HUES64 (cell line): ENCODE results near the gene GAB1.
A peak's percentile ranks its signal among the peaks of the same experiment; 100 is the strongest.
"Not testable (repeated sequence)": the region's sequence is repeated elsewhere in the genome, so short reads cannot be mapped to it uniquely, and the experiment has no call there.

Experiments
- H3K27ac ChIP-seq: 2 replicates; pipeline ENCODE4 v1.7.0; 2013; ENCODE audit warnings: low read depth, low read length, inconsistent platforms
- H3K27me3 ChIP-seq: 2 replicates; pipeline ENCODE4 v1.6.1; 2013; ENCODE audit warnings: mild to moderate bottlenecking, low read length; ENCODE audit not compliant: insufficient read depth
- H3K36me3 ChIP-seq: 2 replicates; pipeline ENCODE4 v1.6.1; 2013; ENCODE audit warnings: mild to moderate bottlenecking, low read length; ENCODE audit not compliant: insufficient read depth
- H3K4me1 ChIP-seq: 2 replicates; pipeline ENCODE4 v1.6.1; 2013; ENCODE audit warnings: mild to moderate bottlenecking, low read length, moderate library complexity; ENCODE audit not compliant: insufficient read depth
- H3K4me3 ChIP-seq: 2 replicates; pipeline ENCODE4 v1.5.1; 2013; ENCODE audit warnings: mild to moderate bottlenecking, low read length, moderate library complexity
- H3K9ac ChIP-seq: 2 replicates; pipeline ENCODE4 v1.6.1; 2013; ENCODE audit warnings: mild to moderate bottlenecking, low read depth, low read length
- H3K9me3 ChIP-seq: 2 replicates; pipeline ENCODE4 v1.6.1; 2013; ENCODE audit warnings: low read depth, low read length; ENCODE audit not compliant: insufficient read depth
- WGBS: fragments of 150-250, 120-280 bp; methylation state at CpG from one replicate; pipeline ENCODE4 v1.1.7; 2013; ENCODE audit warnings: missing lambda C conversion rate; 5-methylcytosine and 5-hydroxymethylcytosine counted together

The GAB1 gene

DNA sequence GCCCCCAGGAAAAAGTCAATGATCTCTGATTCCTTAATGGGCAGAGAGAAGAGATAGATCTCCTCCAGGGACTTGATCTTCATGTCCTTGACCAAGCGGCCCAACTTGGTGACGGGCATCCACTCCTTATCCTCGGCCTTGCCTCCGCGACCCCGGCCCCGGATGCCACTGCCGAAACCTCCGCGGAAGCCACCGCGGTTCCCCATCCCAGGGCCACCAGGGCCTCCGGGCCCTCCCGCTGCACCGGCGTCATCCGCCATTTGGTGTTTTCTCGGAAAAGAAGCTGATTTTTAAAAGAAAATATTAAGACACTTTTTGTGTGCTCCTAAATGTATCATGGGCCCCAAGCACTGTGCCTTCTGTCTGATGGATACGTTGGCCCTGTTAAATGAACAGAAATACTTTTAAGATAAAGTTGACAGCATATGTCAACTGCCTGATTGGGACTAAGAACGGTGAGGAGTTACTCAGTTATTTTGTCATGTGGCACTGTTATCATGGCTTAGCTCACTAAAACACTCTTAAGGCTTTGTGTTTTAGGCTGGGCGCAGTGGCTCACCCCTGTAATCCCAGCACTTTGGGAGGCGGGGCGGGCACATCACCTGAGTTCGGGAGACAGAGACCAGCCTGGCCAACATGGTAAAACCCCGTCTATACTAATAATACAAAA lies 13.3 kb downstream of the GAB1 start:
- not testable (repeated sequence) for H3K27me3 ChIP-seq, H3K36me3 ChIP-seq, H3K27ac ChIP-seq, H3K4me3 ChIP-seq, H3K9ac ChIP-seq, H3K9me3 ChIP-seq
- 97% methylated on average over 25 of the region's 25 CpGs for WGBS
- peaks cover 37% of the 10 kb centered on the region for H3K4me1 ChIP-seq

DNA sequence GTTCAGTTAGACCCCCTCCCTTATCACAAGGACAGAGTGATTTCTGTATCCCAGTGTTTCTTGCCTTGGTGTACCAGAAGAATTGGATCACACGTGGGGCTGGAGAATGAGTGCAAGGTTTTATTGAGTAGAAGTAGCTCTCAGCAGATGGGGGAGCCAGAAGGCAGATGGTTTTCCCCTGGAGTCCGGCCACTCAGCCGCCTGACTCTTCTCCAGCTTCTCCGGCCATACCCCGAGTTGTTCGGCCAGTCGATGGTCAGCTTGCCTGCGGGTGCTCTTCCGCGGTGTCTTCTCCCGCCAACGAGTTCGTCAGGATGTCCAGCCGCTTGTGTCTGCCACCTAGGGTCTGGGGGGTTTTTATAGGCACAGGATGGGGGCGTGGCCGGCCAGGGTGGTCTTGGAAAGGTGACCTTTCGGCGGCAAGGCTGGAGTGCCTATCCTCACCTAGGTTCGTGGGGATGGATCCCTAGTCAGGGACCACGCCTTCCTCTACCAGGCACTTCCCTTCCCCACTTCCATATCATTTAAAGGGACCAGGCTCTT lies 14.5 kb downstream of the GAB1 start:
- WGBS, result 88% methylated on average over 20 of the region's 20 CpGs
- no peaks in the 10 kb centered on the region for H3K9me3 ChIP-seq
- H3K27ac ChIP-seq, result no peak overlapping the region
- peaks cover 39% of the 10 kb centered on the region for H3K4me1 ChIP-seq
- no peaks in the 10 kb centered on the region for H3K36me3 ChIP-seq
- H3K27me3 ChIP-seq, result no peaks in the 10 kb centered on the region
- no peak overlapping the region for H3K9ac ChIP-seq
- H3K4me3 ChIP-seq, result no peak overlapping the region

DNA sequence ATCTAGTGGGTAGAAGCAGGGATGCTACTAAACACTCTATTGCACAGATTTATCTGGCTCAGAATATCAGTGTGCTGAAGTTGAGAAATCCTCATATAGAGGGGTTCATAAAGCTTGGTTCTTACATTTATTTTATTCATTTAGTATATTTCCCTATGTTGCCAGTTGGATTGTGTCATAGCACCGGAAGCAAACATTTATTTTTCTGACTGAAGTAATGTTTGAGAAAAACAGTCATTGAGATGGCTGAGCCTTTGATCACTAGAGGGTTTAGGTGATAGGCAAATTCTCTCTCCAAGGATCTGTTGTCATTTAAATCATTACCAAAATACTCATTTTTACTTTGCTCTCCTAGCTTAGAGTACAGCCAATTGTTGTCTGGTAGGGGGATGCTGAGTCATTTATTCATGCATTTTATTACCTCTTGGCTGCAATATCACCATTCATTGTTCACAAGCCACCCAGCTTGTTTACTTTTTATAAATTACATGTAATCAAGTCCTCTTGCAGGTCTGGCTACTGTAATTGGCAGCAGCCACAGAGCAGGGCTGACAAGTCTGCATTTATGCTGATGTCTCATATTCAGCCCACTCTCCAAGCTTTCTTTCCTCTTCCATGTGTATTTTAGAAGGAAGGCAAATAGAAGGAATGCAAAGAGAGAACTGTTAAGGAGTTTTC lies 15.2 kb downstream of the GAB1 start:
- H3K9me3 ChIP-seq, result no peaks in the 10 kb centered on the region
- H3K9ac ChIP-seq, result no peak overlapping the region
- WGBS, result 50% methylated on average over 1 of the region's 1 CpG
- peaks cover 46% of the 10 kb centered on the region for H3K4me1 ChIP-seq
- no peak overlapping the region for H3K4me3 ChIP-seq
- H3K27ac ChIP-seq, result no peak overlapping the region
- no peaks in the 10 kb centered on the region for H3K36me3 ChIP-seq
- H3K27me3 ChIP-seq, result no peaks in the 10 kb centered on the region

DNA sequence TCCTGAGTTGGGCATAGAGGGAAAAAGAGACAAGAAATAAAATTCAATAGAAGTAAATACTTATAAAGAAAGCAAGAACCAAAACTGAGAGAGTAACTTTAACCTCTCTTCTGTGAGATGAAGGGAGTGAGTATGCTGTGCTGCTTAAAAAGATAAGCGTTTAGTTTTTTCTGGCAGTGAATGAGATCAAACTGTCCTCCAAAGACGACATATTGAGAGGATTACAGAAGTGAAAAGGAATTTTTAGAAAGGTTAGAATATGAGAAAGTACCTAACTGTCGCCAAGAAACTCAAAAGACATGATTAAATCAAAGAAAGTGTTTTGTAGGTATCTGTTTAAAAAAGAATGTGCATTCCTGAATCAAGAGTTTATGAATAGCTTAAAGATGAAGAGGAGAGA lies 16.0 kb downstream of the GAB1 start:
- H3K27ac ChIP-seq, result no peak overlapping the region
- WGBS, result 86% methylated on average over 3 of the region's 3 CpGs
- H3K27me3 ChIP-seq, result no peaks in the 10 kb centered on the region
- peaks cover 53% of the 10 kb centered on the region for H3K4me1 ChIP-seq
- no peaks in the 10 kb centered on the region for H3K36me3 ChIP-seq
- no peak overlapping the region for H3K9ac ChIP-seq
- no peaks in the 10 kb centered on the region for H3K9me3 ChIP-seq
- H3K4me3 ChIP-seq, result no peak overlapping the region

DNA sequence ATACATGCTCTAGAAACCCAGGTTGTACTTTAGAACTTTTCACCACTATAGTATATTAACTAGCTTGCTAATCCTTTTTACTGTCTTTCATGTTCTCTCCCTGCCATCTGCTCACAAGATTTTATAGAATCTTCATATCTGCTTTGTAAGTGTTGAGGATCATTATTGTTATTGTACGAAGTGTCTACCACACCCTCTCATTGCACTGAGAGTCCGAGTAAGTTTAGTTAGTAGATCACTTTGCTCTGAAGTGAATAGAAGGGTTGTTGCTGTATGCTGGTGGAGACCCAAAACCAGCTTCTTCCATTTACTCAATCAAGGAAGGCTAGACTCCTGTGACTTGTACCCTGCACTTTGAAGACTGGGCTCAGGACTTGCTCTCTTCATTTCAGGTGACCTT lies 17.1 kb downstream of the GAB1 start:
- H3K4me1 ChIP-seq, result peaks cover 63% of the 10 kb centered on the region
- H3K4me3 ChIP-seq, result no peak overlapping the region
- no peaks in the 10 kb centered on the region for H3K27me3 ChIP-seq
- no peaks in the 10 kb centered on the region for H3K36me3 ChIP-seq
- no peak overlapping the region for H3K27ac ChIP-seq
- H3K9ac ChIP-seq, result no peak overlapping the region
- no peaks in the 10 kb centered on the region for H3K9me3 ChIP-seq
- WGBS, result no CpG with 5 or more reads among the region's 2 CpGs

DNA sequence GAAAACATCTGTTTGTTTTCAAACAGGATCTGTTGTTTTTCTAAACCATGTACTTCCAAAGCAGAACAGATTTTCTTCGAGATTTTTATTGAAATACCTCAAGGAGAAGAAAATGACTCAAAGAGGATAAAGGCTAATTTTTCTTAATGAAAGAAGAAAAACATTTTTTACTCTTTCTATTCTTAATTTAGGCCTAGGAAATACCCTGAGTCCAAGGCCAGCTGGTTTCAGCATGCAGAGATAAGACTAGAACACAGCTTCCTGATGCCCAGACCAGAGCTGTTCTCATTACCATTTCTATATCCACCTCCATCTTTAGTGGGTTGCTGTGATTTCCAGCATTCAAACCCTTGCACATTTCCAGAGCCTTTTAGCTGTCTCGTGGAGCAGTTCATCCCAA lies 18.3 kb downstream of the GAB1 start:
- peaks cover 73% of the 10 kb centered on the region for H3K4me1 ChIP-seq
- H3K9me3 ChIP-seq, result no peaks in the 10 kb centered on the region
- peak overlapping the region; percentile 10; the same call in 1 of the 2 replicates for H3K27ac ChIP-seq
- H3K36me3 ChIP-seq, result no peaks in the 10 kb centered on the region
- no peaks in the 10 kb centered on the region for H3K27me3 ChIP-seq
- no peak overlapping the region for H3K9ac ChIP-seq
- 0 out of 2 replicates have a peak overlapping the region, but pooled peaks have one; percentile 3 for H3K4me3 ChIP-seq
- 77% methylated on average over 1 of the region's 2 CpGs for WGBS

DNA sequence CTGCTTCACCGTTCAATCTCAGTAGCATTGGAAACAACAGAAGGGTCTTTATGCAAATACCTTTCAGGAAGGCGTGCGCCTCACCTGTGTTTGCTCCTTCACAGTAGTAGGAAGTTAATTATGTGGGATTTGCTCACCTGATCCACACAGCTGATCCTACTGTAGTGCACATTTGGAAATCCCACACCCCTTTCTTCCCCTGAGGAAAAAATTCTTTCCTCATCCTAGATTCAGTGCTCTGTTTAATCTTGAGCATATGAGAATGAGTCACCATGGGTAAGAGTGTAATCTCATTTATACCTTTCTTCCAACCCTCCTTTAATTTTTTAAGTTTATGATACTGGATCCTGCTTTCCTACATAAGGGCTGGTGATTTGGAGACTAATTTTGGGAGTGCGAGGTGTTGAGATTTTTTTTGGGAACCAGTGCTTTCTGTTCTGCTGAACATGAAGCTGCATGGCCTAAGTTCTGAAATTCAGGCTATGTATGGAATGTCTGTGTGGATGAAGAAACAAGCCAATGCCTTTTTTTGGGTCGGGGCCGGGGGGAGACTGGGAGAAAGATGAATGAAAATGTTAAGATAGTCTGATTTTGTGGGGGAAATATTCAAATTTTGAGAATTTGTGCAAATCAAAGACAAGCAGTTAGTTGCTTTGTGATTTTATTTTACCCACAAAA lies 19.0 kb downstream of the GAB1 start:
- no peak overlapping the region for H3K9ac ChIP-seq
- H3K27me3 ChIP-seq, result no peaks in the 10 kb centered on the region
- H3K27ac ChIP-seq, result peak overlapping the region; percentile 10
- no peaks in the 10 kb centered on the region for H3K9me3 ChIP-seq
- H3K4me1 ChIP-seq, result peaks cover 77% of the 10 kb centered on the region
- 0 out of 2 replicates have a peak overlapping the region, but pooled peaks have one; percentile 3 for H3K4me3 ChIP-seq
- H3K36me3 ChIP-seq, result no peaks in the 10 kb centered on the region
- WGBS, result 67% methylated on average over 6 of the region's 6 CpGs

DNA sequence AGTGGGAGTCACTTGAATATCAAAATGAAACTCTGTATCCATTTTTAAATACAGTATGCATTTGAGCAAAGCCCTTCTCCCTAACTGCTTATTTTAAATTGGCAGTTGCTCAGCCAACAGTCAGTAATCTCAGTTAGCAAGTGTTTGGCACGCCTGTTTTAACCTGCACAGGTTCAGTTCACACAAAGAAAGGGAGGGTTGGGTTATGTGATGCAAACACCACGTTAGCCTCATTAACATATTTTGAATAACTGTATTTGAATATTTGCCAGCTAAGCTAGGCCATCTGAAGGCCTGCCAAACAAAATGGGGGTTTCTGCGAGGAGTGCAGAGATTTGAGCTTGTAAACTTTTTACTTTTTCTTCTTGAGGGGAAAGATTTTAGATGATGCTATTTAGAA lies 19.8 kb downstream of the GAB1 start:
- Histone ChIP-seq H3K36me3 (no peaks in the 10 kb centered on the region), H3K9me3 (no peaks in the 10 kb centered on the region), H3K27ac (peak overlapping the region; percentile 54; the same call in 1 of the 2 replicates), H3K27me3 (no peaks in the 10 kb centered on the region), H3K9ac (0 out of 2 replicates have a peak overlapping the region, but pooled peaks have one; percentile 25), H3K4me1 (peaks cover 83% of the 10 kb centered on the region), H3K4me3 (no peak overlapping the region)
- WGBS, result 67% methylated on average over 2 of the region's 3 CpGs

DNA sequence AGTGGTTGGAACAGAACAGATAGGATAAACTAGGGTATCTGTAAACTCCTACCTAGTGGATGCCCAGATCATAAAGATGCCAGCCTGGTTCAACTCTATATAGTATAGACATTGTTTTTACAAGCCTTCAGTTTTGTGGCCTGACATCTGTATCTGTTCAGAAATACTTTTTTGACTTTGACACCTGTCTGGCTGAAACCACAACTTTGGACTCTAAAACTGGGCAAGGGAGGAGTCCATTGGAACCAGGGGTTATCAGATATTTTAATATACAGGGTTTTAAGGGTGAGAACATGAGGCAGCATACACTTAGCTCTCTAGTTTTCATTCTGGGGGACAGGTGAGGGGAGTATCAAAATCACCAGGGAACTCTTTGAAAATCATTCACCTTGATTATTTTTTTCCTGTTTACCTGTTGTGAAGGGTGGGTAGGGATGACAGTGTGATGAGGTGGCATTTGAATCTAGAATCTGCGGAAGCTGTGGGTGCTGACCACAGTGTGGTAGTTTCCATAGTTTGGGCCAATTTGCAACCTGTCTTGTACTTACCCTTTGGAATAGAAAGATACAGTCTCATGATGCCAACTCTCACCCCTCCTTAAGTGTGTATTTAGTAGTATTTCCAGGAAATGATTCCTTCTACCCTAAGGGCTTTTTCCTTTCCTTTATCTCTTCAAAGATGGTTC lies 20.6 kb downstream of the GAB1 start:
- H3K9ac ChIP-seq, result no peak overlapping the region
- no peak overlapping the region for H3K4me3 ChIP-seq

DNA sequence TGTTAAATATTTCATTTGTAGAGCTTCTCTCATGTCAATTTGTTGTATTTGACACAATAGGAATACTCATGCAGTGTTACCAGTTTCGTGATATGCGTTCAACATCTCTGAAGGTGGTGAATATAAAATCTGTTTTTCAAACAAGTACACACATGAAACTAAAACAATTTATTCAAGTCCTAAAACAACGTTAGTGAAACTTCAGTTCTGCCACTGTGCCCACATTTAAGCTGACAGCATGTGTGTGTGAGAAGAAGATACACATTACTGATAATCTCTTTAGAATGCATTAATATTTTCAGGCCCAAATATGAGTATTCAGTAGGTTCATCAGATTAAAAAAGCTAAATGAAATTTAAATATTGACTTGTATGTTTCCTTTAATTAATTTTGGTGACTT lies 21.7 kb downstream of the GAB1 start:
- Histone ChIP-seq H3K9ac (no peak overlapping the region), H3K9me3 (no peaks in the 10 kb centered on the region), H3K36me3 (no peaks in the 10 kb centered on the region), H3K27me3 (no peaks in the 10 kb centered on the region), H3K4me1 (peaks cover 74% of the 10 kb centered on the region), H3K4me3 (no peak overlapping the region), H3K27ac (no peak overlapping the region)
- 100% methylated on average over 1 of the region's 3 CpGs for WGBS

More for the DNA sequence above, 20.6 kb downstream of the GAB1 start:
- Histone ChIP-seq H3K9me3 (no peaks in the 10 kb centered on the region), H3K4me1 (peaks cover 75% of the 10 kb centered on the region), H3K27ac (no peak overlapping the region), H3K27me3 (no peaks in the 10 kb centered on the region), H3K36me3 (no peaks in the 10 kb centered on the region)
- WGBS, result 100% methylated on average over 1 of the region's 1 CpG
